PC-3 (cell line): Measurements from ENCODE around the gene NTN1.

ENCODE experiments used
- EZH2 ChIP-seq: fragments of 300-600 bp; sonication (generic); IDR thresholded peaks from one replicate; pipeline ENCODE4 v1.6.1; 2017; ENCODE audit warnings: antibody characterized with exemption, mild to moderate bottlenecking, low read length; ENCODE audit not compliant: unreplicated experiment
- EZH2phosphoT487 ChIP-seq: fragments of 300-600 bp; sonication (generic); IDR thresholded peaks from 2 replicates; pipeline ENCODE4 v1.6.1; 2018; ENCODE audit warnings: mild to moderate bottlenecking, antibody characterized with exemption, low read length, borderline replicate concordance
- TF ChIP-seq, protein P1 (sequence below): fragments of 300-600 bp; sonication (generic); conservative IDR thresholded peaks from 2 replicates; pipeline ENCODE4 v1.5.1; 2017; ENCODE audit warnings: antibody characterized with exemption, low read depth, mild to moderate bottlenecking, low read length

DNA sequence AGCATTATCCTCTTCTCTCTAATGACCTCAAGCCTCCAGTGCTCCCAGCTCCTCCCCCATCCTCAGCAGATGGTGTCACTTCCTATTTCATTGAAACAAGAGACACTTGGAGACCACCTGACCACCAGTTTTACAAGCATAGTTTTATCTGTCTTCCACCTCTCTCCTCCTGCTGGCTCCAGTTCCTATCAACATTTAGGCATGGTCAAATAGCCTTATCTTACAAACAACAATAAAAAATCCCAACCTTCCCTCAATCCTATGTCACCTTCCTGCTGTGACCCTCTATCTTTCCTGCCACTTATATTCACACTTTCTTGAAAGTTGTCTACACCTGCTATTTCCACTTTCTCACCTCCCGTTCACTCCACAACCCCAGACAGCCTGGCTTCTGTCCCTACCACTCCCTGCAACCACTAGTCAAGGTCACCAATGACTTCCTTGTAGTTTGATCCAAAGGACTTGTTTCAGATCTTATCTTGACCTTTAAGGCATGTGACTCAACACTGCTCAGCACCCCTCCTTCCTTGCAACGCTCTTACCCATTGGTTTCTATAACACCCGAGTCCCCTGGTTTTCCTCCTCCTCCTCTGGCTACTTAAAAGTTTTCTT is 4.3 kb upstream of the NTN1 start:
- TF ChIP-seq, protein P1, sequence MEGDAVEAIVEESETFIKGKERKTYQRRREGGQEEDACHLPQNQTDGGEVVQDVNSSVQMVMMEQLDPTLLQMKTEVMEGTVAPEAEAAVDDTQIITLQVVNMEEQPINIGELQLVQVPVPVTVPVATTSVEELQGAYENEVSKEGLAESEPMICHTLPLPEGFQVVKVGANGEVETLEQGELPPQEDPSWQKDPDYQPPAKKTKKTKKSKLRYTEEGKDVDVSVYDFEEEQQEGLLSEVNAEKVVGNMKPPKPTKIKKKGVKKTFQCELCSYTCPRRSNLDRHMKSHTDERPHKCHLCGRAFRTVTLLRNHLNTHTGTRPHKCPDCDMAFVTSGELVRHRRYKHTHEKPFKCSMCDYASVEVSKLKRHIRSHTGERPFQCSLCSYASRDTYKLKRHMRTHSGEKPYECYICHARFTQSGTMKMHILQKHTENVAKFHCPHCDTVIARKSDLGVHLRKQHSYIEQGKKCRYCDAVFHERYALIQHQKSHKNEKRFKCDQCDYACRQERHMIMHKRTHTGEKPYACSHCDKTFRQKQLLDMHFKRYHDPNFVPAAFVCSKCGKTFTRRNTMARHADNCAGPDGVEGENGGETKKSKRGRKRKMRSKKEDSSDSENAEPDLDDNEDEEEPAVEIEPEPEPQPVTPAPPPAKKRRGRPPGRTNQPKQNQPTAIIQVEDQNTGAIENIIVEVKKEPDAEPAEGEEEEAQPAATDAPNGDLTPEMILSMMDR, result no peak
- TF ChIP-seq EZH2 (no peak), EZH2phosphoT487 (no peak)
